MCF 10A (cell line): ENCODE results near the gene NKX1-2. TPM values are rescaled to one million over a fixed set of nuclear protein-coding genes. Genes with fewer than 3 reads are reported as not detected.

Experiments
- BruUV-seq: library from RNA; stranded (reverse); fragments of 400-500 nt; replicated peaks from 2 replicates; lab custom pipeline; 2021; lab: Mats Ljungman, UMichigan
- CTCF ChIA-PET: fragments of 300-600 bp; sonication (Branson Sonifier 250); formaldehyde crosslinking; extraction: SDS; loops from one replicate; lab custom pipeline; 2021; ENCODE audit warnings: antibody characterized with exemption, inconsistent platforms; lab: Yijun Ruan, JAX
- POLR2A ChIA-PET: fragments of 300-600, 350-650 bp; sonication (Branson Sonifier 250); formaldehyde crosslinking; extraction: SDS; loops from one replicate; lab custom pipeline; 2020; ENCODE audit warnings: antibody characterized with exemption, inconsistent platforms; lab: Yijun Ruan, JAX
- DNase-seq: peaks from one replicate; pipeline ENCODE4 v3.0.0-alpha.2; 2018; ENCODE audit not compliant: unreplicated experiment
- H3K27ac Mint-ChIP-seq: one replicate; pipeline ENCODE4 v1.8.0; 2022; ENCODE audit warnings: mild to moderate bottlenecking, low read depth, mixed read lengths; ENCODE audit not compliant: unreplicated experiment
- H3K27me3 Mint-ChIP-seq: one replicate; pipeline ENCODE4 v1.8.0; 2022; ENCODE audit warnings: mixed read lengths; ENCODE audit not compliant: insufficient read depth, unreplicated experiment
- H3K36me3 Mint-ChIP-seq: one replicate; pipeline ENCODE4 v1.8.0; 2022; ENCODE audit warnings: mild to moderate bottlenecking, moderate library complexity, mixed read lengths; ENCODE audit not compliant: insufficient read depth, unreplicated experiment
- H3K4me1 Mint-ChIP-seq: one replicate; pipeline ENCODE4 v1.8.0; 2022; ENCODE audit warnings: mixed read lengths; ENCODE audit not compliant: insufficient read depth, unreplicated experiment
- H3K4me3 Mint-ChIP-seq: one replicate; pipeline ENCODE4 v1.8.0; 2022; ENCODE audit warnings: mild to moderate bottlenecking, moderate library complexity, mixed read lengths; ENCODE audit not compliant: unreplicated experiment
- H3K9me3 Mint-ChIP-seq: one replicate; pipeline ENCODE4 v1.8.0; 2022; ENCODE audit warnings: mixed read lengths; ENCODE audit not compliant: unreplicated experiment
- CTCF ChIP-seq: fragments of 200-600 bp; IDR thresholded peaks from one replicate; pipeline ENCODE4 v1.8.0; 2022; ENCODE audit warnings: antibody characterized with exemption, mild to moderate bottlenecking; ENCODE audit not compliant: unreplicated experiment
- intact Hi-C: fragments of 100-400 bp; cut with micrococcal nuclease; formaldehyde crosslinking; loops from 2 replicates; pipeline ENCODE4 v1.14.1; 2022
- total RNA-seq: library from RNA; stranded (reverse); gene quantifications from 2 replicates; pipeline ENCODE4 v1.2.3, GENCODE V29; 2022

Gene NKX1-2
- total RNA-seq, 1 experiment from 2014 or later = 0.35 TPM

DNA sequence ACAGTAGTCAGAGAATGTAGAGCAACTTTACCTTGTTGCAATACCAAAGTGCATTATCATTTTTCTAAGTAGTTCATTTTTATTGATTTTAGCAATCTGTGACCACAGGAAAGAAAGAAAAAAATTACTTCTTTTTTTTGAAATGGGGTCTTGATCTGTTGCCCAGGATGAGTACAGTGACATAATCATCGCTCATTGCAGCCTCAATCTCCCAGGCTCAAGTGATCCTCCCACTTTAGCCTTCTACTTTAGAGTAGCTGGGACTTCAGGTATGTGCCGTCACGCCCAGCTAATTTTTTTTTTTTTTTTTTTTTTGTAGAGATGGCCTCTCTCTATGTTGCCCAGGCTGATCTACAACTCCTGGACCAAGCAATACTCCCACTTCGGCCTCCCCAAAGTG is 19.8 kb downstream of the NKX1-2 start:
- CTCF ChIA-PET = interaction anchor here (1.6 kb wide), 1 partner anchor 8 kb away, joined by 4 read pairs; no protein-coding TSS in a partner anchor
- no TSS peak for BruUV-seq
- H3K27ac Mint-ChIP-seq = no peak overlapping the region
- no peaks in the 10 kb centered on the region for H3K36me3 Mint-ChIP-seq
- H3K27me3 Mint-ChIP-seq = peaks cover 12% of the 10 kb centered on the region
- POLR2A ChIA-PET = interaction anchor here (1.2 to 1.6 kb wide), 2 partner anchors 11 to 12 kb away, joined by 3 read pairs; partner anchors contain the start of gene OAT
- DNase-seq = no peak
- peaks cover 5% of the 10 kb centered on the region for H3K4me1 Mint-ChIP-seq
- no peaks in the 10 kb centered on the region for H3K9me3 Mint-ChIP-seq
- TF ChIP-seq CTCF = no peak
- intact Hi-C loops = no loop called here
- no peak overlapping the region for H3K4me3 Mint-ChIP-seq

GRCh38 chr10:124429576-124429975 is 20.3 kb downstream of the NKX1-2 start:
- POLR2A ChIA-PET = interaction anchor here (1.6 kb wide), 1 partner anchor 11 kb away, joined by 3 read pairs; the partner anchor contains the start of gene OAT

DNA sequence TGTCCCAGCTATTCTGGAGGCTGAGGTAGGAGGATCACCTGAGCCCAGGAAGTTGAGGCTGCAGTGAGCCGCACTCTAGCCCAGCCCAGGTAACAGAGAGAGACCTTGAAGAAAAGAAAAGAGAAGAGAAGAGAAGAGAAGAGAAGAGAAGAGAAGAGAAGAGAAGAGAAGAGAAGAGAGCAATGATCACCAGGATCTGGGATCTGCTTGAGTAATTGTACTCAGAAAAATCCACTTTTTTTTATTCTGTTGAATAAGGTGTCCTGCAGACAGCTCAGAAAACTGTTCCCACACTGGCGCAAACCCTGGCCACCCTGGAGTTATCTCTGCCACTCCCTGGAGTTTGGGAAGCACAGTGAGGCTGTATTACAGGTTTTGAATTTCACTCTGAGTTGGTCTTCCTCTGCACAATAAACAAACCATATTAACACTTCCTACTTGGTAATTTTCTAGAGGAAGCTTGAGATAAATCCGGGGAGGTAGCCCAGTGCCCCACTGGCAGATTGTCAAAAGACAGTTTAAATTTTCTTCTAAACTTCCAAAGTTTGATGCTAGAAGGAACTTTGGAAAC is 21.5 kb downstream of the NKX1-2 start:
- no peaks in the 10 kb centered on the region for H3K36me3 Mint-ChIP-seq
- BruUV-seq = no TSS peak
- H3K9me3 Mint-ChIP-seq = no peaks in the 10 kb centered on the region
- no peak for DNase-seq
- peaks cover 5% of the 10 kb centered on the region for H3K4me1 Mint-ChIP-seq
- CTCF ChIA-PET = no interaction called here
- H3K27me3 Mint-ChIP-seq = peaks cover 12% of the 10 kb centered on the region
- POLR2A ChIA-PET = interaction anchor here (1.5 kb wide), 1 partner anchor 9 kb away, joined by 3 read pairs; the partner anchor contains the start of gene OAT
- no peak for TF ChIP-seq CTCF
- no peak overlapping the region for H3K4me3 Mint-ChIP-seq
- H3K27ac Mint-ChIP-seq = no peak overlapping the region
- intact Hi-C loops = no loop called here

More at GRCh38 chr10:124429576-124429975, 20.3 kb downstream of the NKX1-2 start:
- intact Hi-C loops = no loop called here
- Mint-ChIP-seq H3K9me3 (no peaks in the 10 kb centered on the region), H3K4me1 (peaks cover 5% of the 10 kb centered on the region), H3K27me3 (peaks cover 12% of the 10 kb centered on the region), H3K36me3 (no peaks in the 10 kb centered on the region), H3K4me3 (no peak overlapping the region), H3K27ac (no peak overlapping the region)
- CTCF ChIA-PET = no interaction called here
- DNase-seq = no peak
- no peak for TF ChIP-seq CTCF
- no TSS peak for BruUV-seq

GRCh38 chr10:124425227-124425962 is 24.4 kb downstream of the NKX1-2 start:
- H3K9me3 Mint-ChIP-seq = no peaks in the 10 kb centered on the region
- DNase-seq = no peak
- no TSS peak for BruUV-seq
- intact Hi-C loops = no loop called here
- H3K4me3 Mint-ChIP-seq = no peak overlapping the region
- CTCF ChIA-PET = no interaction called here
- POLR2A ChIA-PET = no interaction called here
- H3K4me1 Mint-ChIP-seq = peaks cover 5% of the 10 kb centered on the region
- H3K27me3 Mint-ChIP-seq = peaks cover 12% of the 10 kb centered on the region
- no peak for TF ChIP-seq CTCF
- no peaks in the 10 kb centered on the region for H3K36me3 Mint-ChIP-seq
- H3K27ac Mint-ChIP-seq = no peak overlapping the region
